CD14-positive monocyte (primary cell): ENCODE data around the gene ZIC1. TPM values are rescaled to one million over a fixed set of nuclear protein-coding genes. Genes with fewer than 3 reads are reported as not detected.

Experiments used
- DNase-seq, 3 donors: peaks; one replicate each; pipeline ENCODE4 v3.0.0-alpha.2; 2011 to 2022
- H2AFZ ChIP-seq: 2 replicates; pipeline ENCODE4 v1.6.0; 2012; ENCODE audit warnings: mild to moderate bottlenecking, low read depth, low read length, inconsistent platforms; ENCODE audit not compliant: insufficient read depth, poor library complexity, severe bottlenecking
- H3K27ac ChIP-seq, 2 donors: 1 replicate in 1 of 2; 2 replicates in 1 of 2; pipeline ENCODE4 v1.5.1; 2012 to 2013; ENCODE audit warnings: low read length in 2 of 2, control low read depth in 1 of 2, inconsistent platforms in 1 of 2, low read depth in 1 of 2, mild to moderate bottlenecking in 1 of 2
- H3K27me3 ChIP-seq, 2 donors: one replicate each; pipeline versions ENCODE4 v1.6.0 to v1.6.1; 2011 to 2013; ENCODE audit warnings: low read length in 2 of 2; ENCODE audit not compliant: control insufficient read depth in 2 of 2, insufficient read depth in 2 of 2
- H3K36me3 ChIP-seq, 2 donors: replicated peaks in 1 of 2; 1 replicate in 1 of 2; 2 replicates in 1 of 2; pipeline versions ENCODE4 v1.5.1 to v1.6.1; 2012 to 2013; ENCODE audit warnings: low read length in 2 of 2, control low read depth in 1 of 2, inconsistent platforms in 1 of 2, mild to moderate bottlenecking in 1 of 2; ENCODE audit not compliant: insufficient read depth in 2 of 2, control insufficient read depth in 1 of 2
- H3K4me1 ChIP-seq, 2 donors: 1 replicate in 1 of 2; 2 replicates in 1 of 2; pipeline versions ENCODE4 v1.5.1 to v1.6.1; 2012 to 2013; ENCODE audit warnings: low read length in 2 of 2, control low read depth in 1 of 2, inconsistent platforms in 1 of 2, mild to moderate bottlenecking in 1 of 2, moderate library complexity in 1 of 2; ENCODE audit not compliant: insufficient read depth in 2 of 2, control insufficient read depth in 1 of 2
- H3K4me2 ChIP-seq: replicated peaks from 2 replicates; pipeline ENCODE3; 2012; ENCODE audit warnings: low read length, moderate library complexity, mild to moderate bottlenecking; ENCODE audit not compliant: poor library complexity, severe bottlenecking; ENCODE audit errors: extremely low read depth
- H3K4me3 ChIP-seq, 3 experiments: fragments of 200-600 bp in 1 of 3; sonication (generic) in 1 of 3; replicated peaks in 1 of 3; 1 replicate in 2 of 3; 2 replicates in 1 of 3; pipeline ENCODE4 v1.5.1; 2011 to 2013; ENCODE audit warnings: low read length in 3 of 3, mild to moderate bottlenecking in 3 of 3, control low read depth in 2 of 3, low read depth in 2 of 3, inconsistent platforms in 1 of 3, moderate library complexity in 1 of 3
- H3K79me2 ChIP-seq: 2 replicates; pipeline ENCODE4 v1.6.0; 2012; ENCODE audit warnings: mild to moderate bottlenecking, control low read depth, inconsistent platforms, low read length, moderate library complexity; ENCODE audit not compliant: insufficient read depth
- H3K9ac ChIP-seq: 2 replicates; pipeline ENCODE4 v1.6.0; 2017; ENCODE audit warnings: low read length, mild to moderate bottlenecking; ENCODE audit not compliant: insufficient read depth, poor library complexity, severe bottlenecking
- H3K9me3 ChIP-seq, 2 donors: replicated peaks in 1 of 2; 1 replicate in 1 of 2; 2 replicates in 1 of 2; pipeline versions ENCODE4 v1.5.1 to v1.6.1; 2012 to 2013; ENCODE audit warnings: low read length in 2 of 2, control low read depth in 1 of 2; ENCODE audit not compliant: control insufficient read depth in 1 of 2, insufficient read depth in 1 of 2
- H4K20me1 ChIP-seq: 2 replicates; pipeline ENCODE4 v1.6.0; 2012; ENCODE audit warnings: mild to moderate bottlenecking, low read length, control low read depth, moderate library complexity; ENCODE audit not compliant: insufficient read depth
- H3K27ac Mint-ChIP-seq, 7 donors: one replicate each; pipeline ENCODE4 v1.8.0; 2020; ENCODE audit warnings: mild to moderate bottlenecking in 7 of 7, mixed read lengths in 7 of 7, moderate library complexity in 6 of 7, inconsistent platforms in 2 of 7
- H3K27me3 Mint-ChIP-seq, 3 donors: one replicate each; pipeline ENCODE4 v1.8.0; 2021 to 2022; ENCODE audit warnings: low read depth in 3 of 3, mild to moderate bottlenecking in 3 of 3, mixed read lengths in 3 of 3, moderate library complexity in 3 of 3, inconsistent platforms in 1 of 3
- H3K36me3 Mint-ChIP-seq, 2 donors: one replicate each; pipeline ENCODE4 v1.8.0; 2020; ENCODE audit warnings: mixed read lengths in 2 of 2, inconsistent platforms in 1 of 2, mild to moderate bottlenecking in 1 of 2
- H3K4me1 Mint-ChIP-seq: one replicate; pipeline ENCODE4 v1.8.0; 2020; ENCODE audit warnings: mild to moderate bottlenecking, mixed read lengths
- H3K4me3 Mint-ChIP-seq, 2 donors: one replicate each; pipeline ENCODE4 v1.8.0; 2020; ENCODE audit warnings: mild to moderate bottlenecking in 2 of 2, mixed read lengths in 2 of 2, moderate library complexity in 1 of 2
- H3K9me3 Mint-ChIP-seq, 7 donors: one replicate each; pipeline ENCODE4 v1.8.0; 2020 to 2022; ENCODE audit warnings: mixed read lengths in 7 of 7, mild to moderate bottlenecking in 6 of 7, moderate library complexity in 6 of 7, inconsistent platforms in 2 of 7
- CTCF ChIP-seq: fragments of 200-600 bp; IDR thresholded peaks from one replicate; pipeline ENCODE4 v1.8.0; 2022; ENCODE audit warnings: antibody characterized with exemption, mild to moderate bottlenecking
- WGBS: methylation state at CpG from one replicate; pipeline ENCODE4 v1.1.5; 2013; ENCODE audit warnings: missing lambda C conversion rate; ENCODE audit not compliant: insufficient coverage; 5-methylcytosine and 5-hydroxymethylcytosine counted together
- intact Hi-C, 2 donors: fragments of 100-400 bp; cut with micrococcal nuclease; formaldehyde crosslinking; loops; one replicate each; pipeline versions ENCODE4 v1.15.0 to v1.15.1; 2023
- polyA plus RNA-seq, 3 donors: library from polyadenylated mRNA; depleted of rRNA in 1 of 3; unstranded in 2 of 3; stranded (reverse) in 1 of 3; fragments of 300-500 nt in 2 of 3; fragments of >200 nt in 1 of 3; fragmentation: Illumina TruSeq in 2 of 3; gene quantifications; 1 replicate in 2 of 3; 2 replicates in 1 of 3; pipeline ENCODE4 v1.2.3, GENCODE V29; 2012 to 2021

ZIC1 gene
- polyA plus RNA-seq, 3 donors, result not detected

GRCh38 chr3:147447224-147447623, 38.1 kb downstream of the ZIC1 start:
- Histone ChIP-seq H3K4me1 (no peaks in the 10 kb centered on the region), H3K4me2 (no peak overlapping the region), H3K27me3 (no peaks in the 10 kb centered on the region), H3K36me3 (no peaks in the 10 kb centered on the region), H3K9ac (no peak overlapping the region), H3K27ac (no peak overlapping the region), H3K9me3 (no peaks in the 10 kb centered on the region), H3K4me3 (no peak overlapping the region), H4K20me1 (no peaks in the 10 kb centered on the region), H2AFZ (no peak overlapping the region), H3K79me2 (no peaks in the 10 kb centered on the region)
- no peaks in the 10 kb centered on the region for H3K36me3 Mint-ChIP-seq
- TF ChIP-seq CTCF, result no peak
- peaks cover 0 to 3% (median 2%) of the 10 kb centered on the region in 3 donors for H3K27me3 Mint-ChIP-seq
- H3K27ac Mint-ChIP-seq, result no peak overlapping the region
- no peak for DNase-seq
- H3K9me3 Mint-ChIP-seq, result peaks cover 0 to 2% (median 0%) of the 10 kb centered on the region in 7 donors
- intact Hi-C loops, result no loop called here
- no peak overlapping the region for H3K4me3 Mint-ChIP-seq
- H3K4me1 Mint-ChIP-seq, result no peaks in the 10 kb centered on the region

GRCh38 chr3:147449669-147450068, 40.5 kb downstream of the ZIC1 start:
- Mint-ChIP-seq H3K4me3 (no peak overlapping the region), H3K27me3 (no peaks in the 10 kb centered on the region), H3K9me3 (peaks cover 0 to 2% (median 0%) of the 10 kb centered on the region in 7 donors), H3K36me3 (no peaks in the 10 kb centered on the region), H3K27ac (no peak overlapping the region), H3K4me1 (no peaks in the 10 kb centered on the region)
- TF ChIP-seq CTCF, result no peak
- Histone ChIP-seq H3K27ac (no peak overlapping the region), H2AFZ (no peak overlapping the region), H4K20me1 (no peaks in the 10 kb centered on the region), H3K9me3 (no peaks in the 10 kb centered on the region), H3K27me3 (no peaks in the 10 kb centered on the region), H3K4me3 (no peak overlapping the region), H3K4me2 (no peak overlapping the region), H3K4me1 (no peaks in the 10 kb centered on the region), H3K9ac (no peak overlapping the region), H3K36me3 (no peaks in the 10 kb centered on the region), H3K79me2 (no peaks in the 10 kb centered on the region)
- intact Hi-C loops, result no loop called here
- no CpG with 5 or more reads among the region's 3 CpGs for WGBS
- DNase-seq, result no peak
